NCI-H128 (cell line): ENCODE data around the gene CSF1R.
"Not testable (repeated sequence)": the region's sequence is repeated elsewhere in the genome, so short reads cannot be mapped to it uniquely, and the experiment has no call there.

Experiments
- DNase-seq: peaks from one replicate; lab custom pipeline; 2025; ENCODE audit not compliant: unreplicated experiment; lab: John Stamatoyannopoulos, UW

The CSF1R gene

DNA sequence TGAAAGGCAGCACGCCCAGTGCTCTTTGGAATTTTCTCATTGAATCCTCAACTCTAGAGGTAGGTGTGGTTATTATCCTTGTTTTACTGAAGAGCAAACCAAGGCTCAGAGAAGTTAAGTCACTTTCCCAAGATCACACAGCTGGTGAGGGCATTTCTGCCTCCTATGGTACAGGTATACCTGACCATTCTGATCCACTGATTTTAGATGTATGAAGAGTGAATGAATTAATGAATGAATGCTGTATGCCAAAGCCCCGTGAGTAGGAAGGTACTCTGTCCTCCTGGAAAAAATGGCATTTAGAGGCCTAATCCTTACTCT is 18.2 kb upstream of the CSF1R start:
- no peak for DNase-seq

GRCh38 chr5:150103678-150104549 is 17.6 kb upstream of the CSF1R start:
- no peak for DNase-seq

- no peak for DNase-seq
These were observed 14.7 kb upstream of the CSF1R start for GRCh38 chr5:150101023-150101422.

GRCh38 chr5:150097152-150097551 is 10.8 kb upstream of the CSF1R start:
- no peak for DNase-seq

- no peak for DNase-seq
These were observed 5.9 kb upstream of the CSF1R start for GRCh38 chr5:150092159-150092787.

GRCh38 chr5:150085191-150085912 is 1.0 kb downstream of the CSF1R start:
- DNase-seq, result no peak

DNA sequence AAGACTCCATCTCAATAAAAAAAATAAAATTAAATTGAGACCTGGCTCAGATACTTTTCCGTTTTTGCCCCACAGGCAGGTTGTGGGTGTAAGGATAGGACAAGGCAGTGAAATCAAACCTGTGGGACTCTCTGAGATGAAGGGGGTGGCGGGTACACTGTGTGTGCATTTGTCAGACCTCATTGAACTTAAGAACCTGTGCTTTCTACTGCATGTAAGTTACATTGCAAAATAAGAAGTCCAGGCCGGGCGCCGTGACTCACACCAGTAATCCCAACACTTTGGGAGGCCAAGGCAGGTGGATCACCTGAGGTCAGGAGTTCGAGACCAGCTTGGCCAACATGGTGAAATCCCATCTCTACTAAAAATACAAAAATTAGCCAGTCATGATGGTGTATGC is 1.6 kb downstream of the CSF1R start:
- DNase-seq, result not testable (repeated sequence)

DNA sequence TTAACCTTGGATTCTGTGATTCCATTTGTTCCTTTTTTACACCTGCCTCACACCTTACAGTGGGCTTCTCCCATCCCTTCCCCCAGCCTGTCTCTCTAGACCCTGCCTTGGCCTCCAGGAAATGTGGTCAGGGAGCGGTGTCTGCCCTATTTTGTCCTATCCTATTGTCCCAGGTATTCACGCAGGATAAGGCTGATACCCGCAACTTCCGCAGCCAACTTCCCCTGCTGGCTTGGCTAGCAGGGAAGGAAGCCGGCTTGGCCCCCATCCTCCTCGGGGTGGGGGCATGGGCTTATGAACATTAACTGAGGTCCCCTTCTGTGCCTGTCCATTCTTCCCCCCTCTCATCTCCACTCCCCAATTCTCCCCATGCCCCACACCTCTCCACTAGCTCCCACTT is 3.5 kb downstream of the CSF1R start:
- no peak for DNase-seq

- no peak for DNase-seq
These were observed 4.0 kb downstream of the CSF1R start for GRCh38 chr5:150082374-150082773.

DNA sequence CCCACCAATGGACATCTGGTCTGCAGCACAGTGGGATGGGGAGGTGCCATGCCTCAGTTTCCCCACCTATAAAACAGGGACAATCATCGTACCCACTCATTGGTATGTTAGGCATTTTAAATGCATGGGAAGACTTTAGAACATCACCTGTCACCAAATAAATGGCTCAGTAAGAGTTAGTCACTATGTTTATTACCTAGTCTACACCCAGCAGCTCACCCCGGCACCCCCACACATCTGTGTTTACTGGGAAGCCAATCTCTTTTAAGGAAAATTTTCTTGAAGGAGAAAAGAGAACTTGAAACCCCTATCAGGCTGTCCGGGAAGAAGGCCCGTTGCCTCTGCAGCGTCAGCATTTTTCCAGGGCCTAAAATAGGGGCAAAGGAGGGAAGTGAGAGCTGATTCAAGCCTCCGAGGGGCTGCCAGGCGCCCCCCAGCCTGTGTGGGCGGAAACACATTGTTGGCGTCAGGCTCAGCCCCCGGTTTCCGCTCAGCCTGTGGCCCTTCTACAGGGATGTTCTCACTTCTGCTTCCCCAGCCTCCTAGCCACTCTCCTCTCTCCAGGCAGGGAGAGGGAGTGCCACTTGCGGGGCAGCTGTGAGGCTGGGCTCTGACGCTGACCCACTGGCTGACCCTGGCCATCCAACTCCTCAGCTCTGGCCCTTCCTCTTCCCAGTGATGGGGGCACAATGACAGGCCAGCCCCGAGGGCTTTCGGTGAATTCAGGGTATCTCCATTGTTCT is 4.6 kb downstream of the CSF1R start:
- DNase-seq, result no peak

DNA sequence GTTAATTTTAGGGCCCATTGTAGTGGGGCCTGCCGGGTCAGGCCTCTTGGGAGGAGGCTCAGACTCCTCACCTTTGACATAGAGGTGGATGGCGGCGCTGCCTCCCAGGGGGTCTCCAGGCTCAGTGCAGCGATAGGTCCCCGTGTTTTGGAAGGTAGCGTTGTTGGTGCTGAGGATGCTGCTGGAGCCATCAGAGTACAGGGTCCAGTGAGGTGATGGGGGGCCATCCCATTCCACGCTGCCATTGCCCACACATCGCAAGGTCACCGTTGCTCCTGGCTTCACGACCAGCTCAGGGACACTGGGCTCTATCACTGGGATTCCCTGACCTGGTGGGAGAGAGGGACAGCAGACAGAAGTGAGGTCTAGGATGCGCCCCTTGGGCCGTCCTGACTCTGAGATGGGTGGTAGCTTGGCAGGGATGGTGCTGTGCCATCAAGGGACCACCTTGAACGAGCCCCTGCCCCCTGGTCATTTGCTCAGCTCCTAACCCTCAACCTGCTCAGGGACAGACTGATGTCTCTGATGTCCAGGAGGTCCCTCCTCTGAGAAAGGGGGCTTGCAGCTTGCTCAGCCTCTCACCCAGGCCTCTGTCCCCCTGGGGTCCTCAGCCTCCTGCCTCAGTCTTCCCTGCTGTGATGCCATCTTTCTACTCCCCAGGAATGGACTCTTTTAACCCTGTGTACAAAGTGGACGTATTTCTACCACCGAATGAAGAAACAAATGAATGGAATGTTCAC is 5.5 kb downstream of the CSF1R start:
- no peak for DNase-seq

GRCh38 chr5:150079909-150080461 is 6.4 kb downstream of the CSF1R start:
- DNase-seq, result no peak

- no peak for DNase-seq
These were observed 7.3 kb downstream of the CSF1R start for GRCh38 chr5:150078802-150079689.

DNA sequence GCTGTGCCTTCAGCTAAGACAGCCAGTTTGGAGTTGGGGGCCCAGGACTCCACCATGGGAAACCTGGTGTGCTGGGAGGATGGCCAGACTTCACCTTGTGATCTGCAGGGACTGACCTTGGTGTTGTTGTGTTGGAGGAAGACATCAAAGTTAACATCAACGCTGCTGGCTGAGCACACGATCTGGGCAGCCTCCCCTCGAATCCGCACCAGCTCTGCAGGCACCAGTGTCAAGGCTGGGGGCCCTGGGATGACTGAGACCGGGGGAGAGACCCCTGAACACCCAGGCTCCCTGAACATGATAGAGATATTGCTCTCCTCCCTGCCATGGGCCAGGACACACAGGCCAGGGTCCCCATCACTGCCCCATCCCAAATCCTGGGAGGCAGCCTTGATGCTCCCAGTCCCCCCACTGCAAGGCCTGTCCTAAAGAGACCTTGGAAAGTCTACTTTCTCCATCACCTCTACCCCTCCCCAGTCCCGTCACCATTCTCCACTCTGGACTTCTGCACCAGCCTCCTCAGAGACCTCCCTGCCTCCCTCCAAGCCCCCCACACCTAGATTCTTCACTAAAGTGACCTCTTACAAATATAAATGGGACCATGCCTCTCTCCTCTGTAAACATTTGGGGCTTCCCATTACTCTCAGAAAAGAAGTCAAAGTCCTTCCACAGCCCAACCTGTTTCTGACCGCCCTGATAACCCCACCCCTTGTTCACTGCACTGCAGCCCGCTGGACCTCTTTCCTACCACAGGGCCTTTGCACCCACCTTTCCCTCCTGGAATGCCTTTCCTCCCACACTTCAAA is 8.2 kb downstream of the CSF1R start:
- no peak for DNase-seq

DNA sequence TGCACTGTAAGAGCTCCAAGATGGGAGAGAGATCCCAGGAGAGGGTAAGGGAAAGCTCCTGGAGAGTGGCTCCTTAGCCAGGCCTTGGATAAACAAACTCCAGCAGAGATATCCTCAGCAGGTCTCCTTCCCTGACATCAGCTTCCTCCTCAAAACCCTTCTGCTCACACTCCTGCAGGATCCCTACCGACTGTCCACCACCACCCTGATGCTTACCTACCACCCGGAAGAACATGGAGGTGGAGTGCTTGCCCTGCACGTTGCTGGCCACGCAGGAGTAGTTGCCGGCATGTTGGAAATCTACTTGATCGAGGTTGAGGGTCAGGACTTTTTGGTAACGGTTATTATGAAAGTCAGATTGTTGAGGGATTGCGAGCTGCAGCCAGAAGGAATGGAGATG is 9.3 kb downstream of the CSF1R start:
- DNase-seq, result no peak

- DNase-seq, result no peak
These were observed 10.5 kb downstream of the CSF1R start for GRCh38 chr5:150075806-150076205.

DNA sequence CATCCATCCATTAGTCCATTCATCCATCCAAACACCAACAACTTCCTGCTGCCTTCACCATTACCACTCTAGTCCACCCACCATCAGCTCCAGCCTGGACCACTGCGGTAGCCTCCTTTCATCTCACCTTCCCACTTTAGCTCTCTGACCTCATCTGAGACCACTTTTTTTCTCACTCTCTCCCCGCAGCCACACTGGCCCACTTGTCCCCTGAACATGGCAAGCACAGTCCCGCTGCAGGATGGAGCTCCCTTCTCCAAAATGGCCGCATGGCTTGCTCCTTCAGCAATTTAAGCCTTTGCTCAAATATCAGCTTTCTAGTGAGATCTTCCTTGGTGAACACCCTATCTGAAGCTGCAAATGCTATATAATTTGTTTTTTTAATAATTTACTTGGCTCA is 11.1 kb downstream of the CSF1R start:
- no peak for DNase-seq

DNA sequence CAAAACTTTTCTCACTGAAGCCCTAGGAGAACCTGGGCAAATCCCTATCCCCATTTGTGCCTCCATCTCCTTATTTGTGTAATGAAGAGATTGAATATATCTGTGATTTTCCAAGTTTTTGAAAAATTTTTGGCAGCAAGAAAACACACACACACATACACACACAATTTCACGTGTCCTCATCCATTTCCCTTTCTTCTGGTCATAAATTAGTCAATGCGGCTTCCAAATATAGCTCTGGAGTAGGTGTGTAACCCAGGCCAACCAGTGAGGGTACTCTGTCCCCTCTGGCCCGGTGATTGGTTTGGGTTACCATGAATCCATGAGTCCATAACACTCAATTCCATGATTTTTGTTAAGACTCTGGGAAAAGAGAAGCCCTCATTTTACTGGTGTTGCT is 12.7 kb downstream of the CSF1R start:
- no peak for DNase-seq
